ENCODE data around the gene CD3D.
"Not testable (repeated sequence)": the region's sequence is repeated elsewhere in the genome, so short reads cannot be mapped to it uniquely, and the experiment has no call there.

Gene CD3D

DNA sequence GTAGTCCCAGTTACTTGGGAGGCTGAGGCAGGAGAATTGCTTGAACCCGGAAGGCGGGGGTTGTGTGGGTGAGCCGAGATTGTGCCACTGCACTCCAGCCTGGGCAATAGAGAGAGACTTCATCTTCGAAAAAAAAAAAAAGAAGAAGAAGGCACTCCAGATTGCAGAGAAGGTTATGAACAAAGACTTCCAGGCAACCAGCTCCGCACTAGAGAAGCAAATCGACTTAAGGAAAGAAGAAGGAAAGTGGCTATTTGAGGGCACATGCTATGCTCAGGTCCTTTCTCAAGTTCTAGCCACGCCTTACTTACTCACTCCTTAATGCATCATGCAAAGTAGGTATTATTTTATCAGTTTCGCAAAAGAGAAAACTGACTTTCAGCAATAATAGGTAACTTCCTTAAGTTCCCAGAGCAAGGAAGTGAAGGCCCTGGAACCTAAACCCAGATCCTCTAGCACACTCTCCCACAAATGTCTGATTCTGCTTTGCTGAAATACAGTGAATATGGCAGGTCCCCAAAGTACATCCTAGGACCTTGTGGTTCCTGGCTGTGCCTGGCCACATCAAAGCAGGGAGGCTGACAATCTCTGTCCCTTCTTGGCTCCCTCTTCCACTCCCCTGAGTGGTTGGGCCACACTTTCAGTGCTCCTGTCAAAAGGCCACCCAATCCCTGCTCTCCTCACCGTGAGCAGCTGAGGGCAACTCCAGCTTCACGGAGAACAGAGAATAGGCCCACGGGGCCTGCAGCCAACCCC is 23.7 kb downstream of the CD3D start:
- peak overlapping the region; percentile 96 for H3K27ac Mint-ChIP-seq
- peaks cover 91% of the 10 kb centered on the region for H3K4me1 Mint-ChIP-seq
- H3K4me3 Mint-ChIP-seq: peak overlapping the region; percentile 23
- H3K27me3 Mint-ChIP-seq: no peaks in the 10 kb centered on the region
- no peaks in the 10 kb centered on the region for H3K9me3 Mint-ChIP-seq
- peaks cover 28% of the 10 kb centered on the region for H3K36me3 Mint-ChIP-seq

DNA sequence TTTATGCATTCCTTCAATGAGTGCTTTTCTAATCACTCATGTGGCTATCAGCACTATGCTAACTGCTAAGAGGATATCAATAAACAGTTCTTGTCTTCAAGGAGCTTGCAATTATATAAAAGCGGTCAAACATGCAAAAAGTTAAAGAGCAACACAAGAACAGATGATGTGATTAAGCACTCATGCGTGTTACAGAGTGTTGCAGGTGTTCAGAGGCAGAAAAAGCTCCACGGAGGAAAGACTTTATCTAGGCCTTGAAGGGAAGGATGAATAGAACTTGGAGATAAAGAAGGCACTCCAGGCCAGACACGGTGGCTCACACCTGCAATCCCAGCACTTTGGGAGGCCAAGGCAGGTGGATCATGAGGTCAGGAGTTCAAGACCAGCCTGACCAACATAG is 24.4 kb downstream of the CD3D start:
- Mint-ChIP-seq H3K4me1 (peaks cover 90% of the 10 kb centered on the region), H3K27ac (peak overlapping the region; percentile 83), H3K36me3 (peaks cover 25% of the 10 kb centered on the region), H3K4me3 (no peak overlapping the region), H3K27me3 (no peaks in the 10 kb centered on the region), H3K9me3 (no peaks in the 10 kb centered on the region)

GRCh38 chr11:118314988-118315411 is 27.5 kb downstream of the CD3D start:
- Mint-ChIP-seq H3K27ac (peak overlapping the region; percentile 81), H3K9me3 (no peaks in the 10 kb centered on the region), H3K36me3 (peaks cover 31% of the 10 kb centered on the region), H3K4me1 (peaks cover 92% of the 10 kb centered on the region), H3K27me3 (no peaks in the 10 kb centered on the region), H3K4me3 (peak overlapping the region; percentile 23)

DNA sequence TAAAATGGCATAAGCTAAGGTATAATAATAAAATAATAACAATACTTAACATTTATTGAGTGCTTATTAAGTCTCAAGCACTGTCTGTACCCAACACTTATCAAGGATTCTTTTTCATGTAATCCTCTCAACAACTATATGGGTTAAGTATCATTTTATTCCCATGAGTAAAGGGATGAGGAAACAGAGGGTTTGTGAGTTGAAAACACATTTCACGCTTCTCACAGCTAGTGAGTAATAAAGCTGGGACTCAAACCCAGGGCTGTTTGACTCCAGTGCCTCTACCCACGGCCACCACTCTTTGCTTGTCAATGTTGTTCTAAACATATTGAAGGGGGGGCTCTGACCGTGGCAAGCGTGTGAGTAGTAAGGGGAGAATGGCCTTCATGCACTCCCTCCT is 29.3 kb downstream of the CD3D start:
- peaks cover 4% of the 10 kb centered on the region for H3K9me3 Mint-ChIP-seq
- no peak overlapping the region for H3K4me3 Mint-ChIP-seq
- H3K36me3 Mint-ChIP-seq: peaks cover 41% of the 10 kb centered on the region
- H3K27ac Mint-ChIP-seq: no peak overlapping the region
- no peaks in the 10 kb centered on the region for H3K27me3 Mint-ChIP-seq
- H3K4me1 Mint-ChIP-seq: peaks cover 91% of the 10 kb centered on the region

GRCh38 chr11:118312328-118312727 is 30.2 kb downstream of the CD3D start:
- Mint-ChIP-seq H3K27ac (peak overlapping the region; percentile 80), H3K4me1 (peaks cover 93% of the 10 kb centered on the region), H3K36me3 (peaks cover 46% of the 10 kb centered on the region), H3K4me3 (peak overlapping the region; percentile 43), H3K27me3 (no peaks in the 10 kb centered on the region), H3K9me3 (peaks cover 4% of the 10 kb centered on the region)

GRCh38 chr11:118311518-118311917 is 31.0 kb downstream of the CD3D start:
- Mint-ChIP-seq H3K4me3 (peak overlapping the region; percentile 19), H3K36me3 (peaks cover 52% of the 10 kb centered on the region), H3K4me1 (peaks cover 93% of the 10 kb centered on the region), H3K27ac (peak overlapping the region; percentile 90), H3K27me3 (no peaks in the 10 kb centered on the region), H3K9me3 (peaks cover 4% of the 10 kb centered on the region)

- Mint-ChIP-seq H3K4me3 (peak overlapping the region; percentile 19), H3K27me3 (no peaks in the 10 kb centered on the region), H3K9me3 (peaks cover 4% of the 10 kb centered on the region), H3K36me3 (peaks cover 53% of the 10 kb centered on the region), H3K4me1 (peaks cover 90% of the 10 kb centered on the region), H3K27ac (peak overlapping the region; percentile 90)
Measured at GRCh38 chr11:118310781-118311485, 31.6 kb downstream of the CD3D start.

- peak overlapping the region; percentile 69 for H3K4me3 Mint-ChIP-seq
- peaks cover 4% of the 10 kb centered on the region for H3K9me3 Mint-ChIP-seq
- H3K27me3 Mint-ChIP-seq: no peaks in the 10 kb centered on the region
- H3K4me1 Mint-ChIP-seq: peaks cover 87% of the 10 kb centered on the region
- H3K36me3 Mint-ChIP-seq: peaks cover 51% of the 10 kb centered on the region
- H3K27ac Mint-ChIP-seq: peak overlapping the region; percentile 89
Measured at GRCh38 chr11:118310271-118310670, 32.2 kb downstream of the CD3D start.

DNA sequence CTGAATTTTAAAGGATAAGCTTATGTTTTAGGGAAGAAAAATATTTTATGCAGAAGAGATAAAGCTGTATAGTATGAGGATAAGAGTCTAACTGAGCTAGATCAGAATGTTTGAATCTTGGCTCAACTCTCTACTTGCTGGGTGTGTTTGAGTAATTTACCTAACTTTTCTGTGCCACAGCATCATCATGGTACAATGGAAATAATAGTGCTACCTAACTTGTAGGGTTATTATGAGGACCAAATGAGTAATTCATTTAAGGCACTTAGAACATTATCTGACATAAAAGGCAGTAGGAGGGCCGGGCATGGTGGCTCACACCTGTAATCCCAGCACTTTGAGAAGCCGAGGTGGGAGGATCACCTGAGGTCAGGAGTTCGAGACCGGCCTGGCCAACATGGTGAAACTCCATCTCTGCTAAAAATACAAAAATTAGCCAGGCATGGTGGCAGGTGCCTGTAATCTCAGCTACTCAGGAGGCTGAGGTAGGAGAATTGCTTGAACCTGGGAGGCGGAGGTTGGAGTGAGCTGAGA is 33.4 kb downstream of the CD3D start:
- peaks cover 54% of the 10 kb centered on the region for H3K36me3 Mint-ChIP-seq
- not testable (repeated sequence) for H3K9me3 Mint-ChIP-seq, H3K27me3 Mint-ChIP-seq
- peak overlapping the region; percentile 100 for H3K4me3 Mint-ChIP-seq
- peak overlapping the region; percentile 89 for H3K27ac Mint-ChIP-seq
- H3K4me1 Mint-ChIP-seq: peaks cover 83% of the 10 kb centered on the region

GRCh38 chr11:118306556-118306955 is 35.9 kb downstream of the CD3D start:
- peak overlapping the region; percentile 89 for H3K27ac Mint-ChIP-seq
- no peaks in the 10 kb centered on the region for H3K27me3 Mint-ChIP-seq
- peak overlapping the region; percentile 100 for H3K4me3 Mint-ChIP-seq
- H3K9me3 Mint-ChIP-seq: peaks cover 4% of the 10 kb centered on the region
- peaks cover 41% of the 10 kb centered on the region for H3K36me3 Mint-ChIP-seq
- H3K4me1 Mint-ChIP-seq: peaks cover 85% of the 10 kb centered on the region

DNA sequence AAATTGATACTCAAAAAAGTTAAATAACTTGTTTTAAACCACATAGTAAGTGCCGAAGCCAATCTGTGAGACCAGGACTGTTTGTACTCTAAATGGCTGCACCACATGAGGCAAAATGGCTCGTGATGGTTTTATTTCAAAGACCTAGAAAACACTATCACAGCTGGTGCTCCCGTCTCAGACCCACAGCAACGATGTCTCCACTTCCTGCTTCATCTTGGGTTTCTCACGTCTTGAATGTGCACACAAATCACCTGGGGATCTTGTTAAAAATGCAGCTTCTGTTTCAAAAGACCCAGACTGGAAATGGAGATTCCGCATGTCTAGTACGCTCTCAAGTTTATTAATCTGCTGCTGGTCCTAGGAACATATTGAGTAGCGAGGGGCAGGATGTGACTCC is 36.8 kb downstream of the CD3D start:
- H3K9me3 Mint-ChIP-seq: peaks cover 4% of the 10 kb centered on the region
- peak overlapping the region; percentile 100 for H3K27ac Mint-ChIP-seq
- H3K36me3 Mint-ChIP-seq: peaks cover 41% of the 10 kb centered on the region
- no peaks in the 10 kb centered on the region for H3K27me3 Mint-ChIP-seq
- H3K4me1 Mint-ChIP-seq: peaks cover 83% of the 10 kb centered on the region
- H3K4me3 Mint-ChIP-seq: peak overlapping the region; percentile 100

- Mint-ChIP-seq H3K9me3 (peaks cover 4% of the 10 kb centered on the region), H3K27ac (peak within 1 kb of the TSS; percentile 100), H3K4me3 (peak within 1 kb of the TSS; percentile 100), H3K4me1 (peaks cover 79% of the 10 kb centered on the region), H3K36me3 (peaks cover 37% of the 10 kb centered on the region), H3K27me3 (no peaks in the 10 kb centered on the region)
Measured at GRCh38 chr11:118304568-118305248, 37.8 kb downstream of the CD3D start, which contains the start of gene CD3E. Gene CD3E, plus strand, starts transcription at chr11:118304730. Its CDS starts 223 bp downstream, at chr11:118304953.

DNA sequence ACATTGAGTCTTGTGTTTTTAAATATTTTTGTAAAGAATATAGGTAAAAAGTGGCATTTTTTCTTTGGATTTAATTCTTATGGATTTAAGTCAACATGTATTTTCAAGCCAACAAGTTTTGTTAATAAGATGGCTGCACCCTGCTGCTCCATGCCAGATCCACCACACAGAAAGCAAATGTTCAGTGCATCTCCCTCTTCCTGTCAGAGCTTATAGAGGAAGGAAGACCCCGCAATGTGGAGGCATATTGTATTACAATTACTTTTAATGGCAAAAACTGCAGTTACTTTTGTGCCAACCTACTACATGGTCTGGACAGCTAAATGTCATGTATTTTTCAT is 38.3 kb downstream of the CD3D start:
- Mint-ChIP-seq H3K4me3 (peak overlapping the region; percentile 100), H3K4me1 (peaks cover 74% of the 10 kb centered on the region), H3K27me3 (no peaks in the 10 kb centered on the region)

DNA sequence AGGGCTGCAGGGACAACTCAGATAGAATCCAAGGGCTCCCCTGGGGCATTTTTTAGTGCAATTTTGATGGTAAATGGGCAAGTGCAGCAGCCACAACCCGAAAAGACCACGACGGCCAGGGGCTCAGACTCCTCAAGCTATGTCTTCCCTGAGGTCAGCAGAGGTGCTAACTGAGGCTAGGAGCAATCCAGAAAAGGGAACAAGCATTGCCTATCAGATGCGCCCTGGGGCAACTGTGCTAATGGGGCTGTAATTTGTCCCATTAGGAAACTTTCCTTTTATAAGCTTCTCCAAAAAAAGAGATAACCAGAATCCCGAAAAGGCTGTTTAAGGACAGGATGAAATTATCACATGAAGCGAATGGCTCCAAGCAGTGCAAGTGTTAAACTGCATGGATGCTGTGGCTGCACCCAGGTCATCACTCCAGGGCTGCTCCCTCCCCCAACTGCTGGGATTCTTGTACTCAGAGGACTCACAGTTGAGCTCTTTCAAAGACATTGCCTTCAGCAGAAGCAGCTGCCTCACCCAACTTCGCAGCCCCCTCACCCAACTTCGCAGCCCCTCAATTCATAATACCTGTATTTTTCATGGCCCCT is 40.8 kb downstream of the CD3D start:
- Mint-ChIP-seq H3K36me3 (peaks cover 12% of the 10 kb centered on the region), H3K4me1 (peaks cover 50% of the 10 kb centered on the region), H3K27ac (peak overlapping the region; percentile 98), H3K9me3 (no peaks in the 10 kb centered on the region), H3K4me3 (no peak overlapping the region), H3K27me3 (no peaks in the 10 kb centered on the region)

More for the DNA sequence above, 38.3 kb downstream of the CD3D start:
- Mint-ChIP-seq H3K27ac (peak overlapping the region; percentile 100), H3K9me3 (peaks cover 4% of the 10 kb centered on the region), H3K36me3 (peaks cover 33% of the 10 kb centered on the region)

DNA sequence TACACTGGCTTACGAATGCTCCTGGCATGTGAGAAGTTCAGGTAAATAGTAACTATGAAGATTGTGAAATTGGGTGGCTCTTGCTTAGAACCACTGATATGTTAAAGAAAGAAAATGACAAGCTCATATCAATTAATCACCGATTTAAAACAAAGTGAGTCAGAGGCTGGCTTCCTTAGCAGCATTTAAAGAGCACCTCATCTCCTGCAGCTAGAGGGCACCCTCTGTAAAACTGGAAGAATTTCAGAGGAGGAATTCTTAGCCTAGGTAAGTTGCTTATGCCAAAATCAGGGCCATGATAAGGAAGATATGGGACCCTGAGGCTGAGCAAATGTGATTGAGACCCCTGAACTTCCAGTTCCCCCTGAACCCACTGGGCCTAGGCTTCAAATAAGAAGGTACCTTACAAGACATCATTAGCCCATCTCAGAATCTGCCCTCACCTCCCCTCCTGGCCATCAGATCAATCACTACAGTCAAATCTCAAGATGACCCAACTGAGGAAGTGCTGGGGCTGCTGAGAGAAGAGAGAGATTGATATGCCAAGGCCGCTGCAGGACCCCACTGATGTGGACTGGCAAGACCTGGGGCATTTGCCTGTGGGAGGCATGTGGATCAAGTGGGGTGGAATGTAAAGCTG is 46.6 kb downstream of the CD3D start:
- Mint-ChIP-seq H3K9me3 (no peaks in the 10 kb centered on the region), H3K27ac (peak overlapping the region; percentile 64), H3K36me3 (no peaks in the 10 kb centered on the region), H3K4me1 (peaks cover 25% of the 10 kb centered on the region), H3K4me3 (no peak overlapping the region), H3K27me3 (no peaks in the 10 kb centered on the region)

Data from activated naive CD4-positive, alpha-beta T cell treated with anti-CD3 and anti-CD28 coated beads, Interleukin-2, amount 50 U/mL, for 24 hours (primary cell).